HepG2 (cell line): Measurements from ENCODE around the gene CPT1B. TPM values are rescaled to one million over a fixed set of nuclear protein-coding genes. Genes with fewer than 3 reads are reported as not detected.
A peak's percentile ranks its signal among the peaks of the same experiment; 100 is the strongest.

Experiments used
- AFF4 ChIP-seq: sonication (generic); formaldehyde crosslinking; IDR thresholded peaks from 2 replicates; pipeline ENCODE4 v1.4.0; 2020; ENCODE audit warnings: missing genetic modification reagents
- CREB1 ChIP-seq, 2 experiments: fragments of 450-650 bp in 1 of 2; IDR thresholded peaks; 2 replicates each; pipeline ENCODE4 v1.6.1; 2016 to 2017; ENCODE audit warnings: control low read depth in 1 of 2, mild to moderate bottlenecking in 1 of 2, missing compliant biosample characterization in 1 of 2, missing genetic modification characterization in 1 of 2
- GATAD1 ChIP-seq: IDR thresholded peaks from 2 replicates; pipeline ENCODE4 v1.6.1; 2016; ENCODE audit warnings: missing genetic modification reagents, missing compliant biosample characterization
- HIC2 ChIP-seq: sonication (generic); formaldehyde crosslinking; IDR thresholded peaks from 2 replicates; pipeline ENCODE4 v1.9.0; 2022; ENCODE audit warnings: low read depth, missing genetic modification reagents
- HNRNPLL ChIP-seq: fragments of 200-400 bp; formaldehyde crosslinking; IDR thresholded peaks from 2 replicates; pipeline ENCODE4 v1.6.1; 2017; ENCODE audit warnings: mild to moderate bottlenecking, low read depth, low read length; ENCODE audit not compliant: poor library complexity, severe bottlenecking
- HOXA5 ChIP-seq: sonication (generic); formaldehyde crosslinking; IDR thresholded peaks from 2 replicates; pipeline ENCODE4 v1.4.0; 2020; ENCODE audit warnings: missing genetic modification reagents
- MATR3 ChIP-seq: sonication (generic); formaldehyde crosslinking; IDR thresholded peaks from 2 replicates; pipeline ENCODE4 v1.4.0; 2020; ENCODE audit warnings: missing genetic modification reagents
- MBNL3 ChIP-seq: fragments of 250-450 bp; sonication (Bioruptor Pico); conservative IDR thresholded peaks from 2 replicates; pipeline ENCODE4 v1.8.0; 2022; ENCODE audit warnings: mild to moderate bottlenecking, inconsistent platforms
- RBAK ChIP-seq: sonication (generic); formaldehyde crosslinking; IDR thresholded peaks from 2 replicates; pipeline ENCODE4 v1.5.1; 2020; ENCODE audit warnings: mild to moderate bottlenecking, missing genetic modification reagents
- RFX3 ChIP-seq: IDR thresholded peaks from 2 replicates; pipeline ENCODE4 v1.6.1; 2016; ENCODE audit warnings: missing biosample characterization, missing genetic modification reagents
- TOPORS ChIP-seq: sonication (generic); formaldehyde crosslinking; IDR thresholded peaks from 2 replicates; pipeline ENCODE4 v1.8.0; 2023; ENCODE audit warnings: mild to moderate bottlenecking, missing genetic modification reagents
- WIZ ChIP-seq: sonication (generic); formaldehyde crosslinking; IDR thresholded peaks from 2 replicates; pipeline ENCODE4 v1.5.1; 2020; ENCODE audit warnings: mild to moderate bottlenecking, missing genetic modification reagents
- ZNF407 ChIP-seq: sonication (generic); formaldehyde crosslinking; IDR thresholded peaks from one replicate; pipeline ENCODE4 v1.5.1; 2020; ENCODE audit warnings: mild to moderate bottlenecking, missing genetic modification reagents; ENCODE audit errors: not compliant biosample characterization
- ZNF597 ChIP-seq: sonication (generic); formaldehyde crosslinking; IDR thresholded peaks from 2 replicates; pipeline ENCODE4 v1.5.0; 2020; ENCODE audit warnings: missing genetic modification reagents
- polyA plus RNA-seq, 8 experiments: library from polyadenylated mRNA; depleted of rRNA in 3 of 8; stranded (reverse) in 7 of 8; unstranded in 1 of 8; fragments of >200 nt; fragmentation: Illumina TruSeq in 4 of 8; extraction: Trizol in 4 of 8; gene quantifications; 2 replicates each; pipeline versions ENCODE4 v1.2.1 to v1.2.3, GENCODE V29; 2011 to 2016; ENCODE audit warnings: low read depth in 4 of 8, missing spikeins in 1 of 8, mixed read lengths in 1 of 8; ENCODE audit not compliant: insufficient read depth in 1 of 8
- total RNA-seq, 5 experiments: library from RNA; depleted of rRNA; stranded (reverse); fragments of >200 nt; fragmentation: Illumina TruSeq; extraction: Trizol; gene quantifications; 2 replicates each; pipeline ENCODE4 v1.2.3, GENCODE V29; 2016; ENCODE audit warnings: low read depth in 1 of 5

CPT1B gene
- total and polyA plus RNA-seq, 2 of the 13 experiments (the other 11 are each of a cell fraction or from before 2014, with no cell fraction given), result 9.2 to 19.5 TPM

GRCh38 chr22:50529897-50530579 lies 48.2 kb downstream of the CPT1B start, which contains the start of gene TYMP (continued):
- TF ChIP-seq ZNF407, result no peak
- no peak for TF ChIP-seq HNRNPLL
- no peak; the same call in 1 of the 2 replicates for TF ChIP-seq AFF4
- no peak for TF ChIP-seq RFX3
- TF ChIP-seq ZNF597 (CRISPR knock-in tag), result no peak
- no peak for TF ChIP-seq TOPORS (CRISPR knock-in tag)
- 0 out of 2 replicates have a peak, but pooled peaks have one; percentile 20 for TF ChIP-seq HOXA5 (CRISPR knock-in tag)
- no peak for TF ChIP-seq CREB1 (IDR thresholded peaks at IDR 0.05)
- no peak for TF ChIP-seq CREB1 (CRISPR knock-in tag; IDR thresholded peaks at IDR 0.05)
- TF ChIP-seq MATR3 (CRISPR knock-in tag), result no peak
- TF ChIP-seq RBAK (CRISPR knock-in tag), result no peak
- no peak; the same call in 1 of the 2 replicates for TF ChIP-seq GATAD1 (CRISPR knock-in tag)
- no peak for TF ChIP-seq MBNL3 (CRISPR knock-in tag)
- no peak for TF ChIP-seq HIC2 (CRISPR knock-in tag)
- TF ChIP-seq WIZ, result no peak
